Measurements from ENCODE around the gene RHPN2. TPM values are rescaled to one million over a fixed set of nuclear protein-coding genes. Genes with fewer than 3 reads are reported as not detected.
"Not testable (repeated sequence)": the region's sequence is repeated elsewhere in the genome, so short reads cannot be mapped to it uniquely, and the experiment has no call there.

The RHPN2 gene
- total and polyA plus RNA-seq, 2 experiments from 2014 or later: 11.7 to 21.7 TPM

DNA sequence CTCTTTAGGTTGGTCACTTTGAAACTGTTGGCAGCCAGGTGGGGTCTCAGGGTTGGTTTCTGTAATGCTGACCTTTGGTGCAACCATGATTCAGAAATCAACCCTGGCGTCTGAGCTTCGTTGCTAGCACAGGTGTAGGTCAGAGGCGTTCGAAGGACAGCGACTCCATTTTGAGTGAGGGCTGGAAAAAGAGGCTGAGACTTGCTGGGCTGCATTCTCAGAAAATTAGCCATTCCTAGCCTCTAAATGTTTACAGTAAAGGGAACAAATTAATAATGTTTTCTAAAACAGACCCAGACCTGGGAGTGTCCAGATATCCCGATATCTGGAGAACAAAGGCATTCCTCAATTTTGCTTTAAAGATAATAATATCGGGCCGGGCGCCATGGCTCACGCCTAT lies 29.2 kb downstream of the RHPN2 start:
- Histone ChIP-seq H3K36me3 (no peaks in the 10 kb centered on the region), H3K4me3 (no peak overlapping the region), H3K27me3 (no peaks in the 10 kb centered on the region), H3K9me3 (ENCODE audit: low read depth) (no peaks in the 10 kb centered on the region), H3K27ac (no peak overlapping the region), H3K4me1 (ENCODE audit: low read depth) (peaks cover 4% of the 10 kb centered on the region)
- DNase-seq (ENCODE audit: low read depth in 1 of 2, low spot score in 1 of 2): no peak
- TF ChIP-seq, protein P1, sequence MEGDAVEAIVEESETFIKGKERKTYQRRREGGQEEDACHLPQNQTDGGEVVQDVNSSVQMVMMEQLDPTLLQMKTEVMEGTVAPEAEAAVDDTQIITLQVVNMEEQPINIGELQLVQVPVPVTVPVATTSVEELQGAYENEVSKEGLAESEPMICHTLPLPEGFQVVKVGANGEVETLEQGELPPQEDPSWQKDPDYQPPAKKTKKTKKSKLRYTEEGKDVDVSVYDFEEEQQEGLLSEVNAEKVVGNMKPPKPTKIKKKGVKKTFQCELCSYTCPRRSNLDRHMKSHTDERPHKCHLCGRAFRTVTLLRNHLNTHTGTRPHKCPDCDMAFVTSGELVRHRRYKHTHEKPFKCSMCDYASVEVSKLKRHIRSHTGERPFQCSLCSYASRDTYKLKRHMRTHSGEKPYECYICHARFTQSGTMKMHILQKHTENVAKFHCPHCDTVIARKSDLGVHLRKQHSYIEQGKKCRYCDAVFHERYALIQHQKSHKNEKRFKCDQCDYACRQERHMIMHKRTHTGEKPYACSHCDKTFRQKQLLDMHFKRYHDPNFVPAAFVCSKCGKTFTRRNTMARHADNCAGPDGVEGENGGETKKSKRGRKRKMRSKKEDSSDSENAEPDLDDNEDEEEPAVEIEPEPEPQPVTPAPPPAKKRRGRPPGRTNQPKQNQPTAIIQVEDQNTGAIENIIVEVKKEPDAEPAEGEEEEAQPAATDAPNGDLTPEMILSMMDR (IDR thresholded peaks at IDR 0.05; ENCODE audit: low read depth, low read length): no peak

- H3K9me3 ChIP-seq (ENCODE audit: low read depth): no peaks in the 10 kb centered on the region
- no peak overlapping the region for H3K27ac ChIP-seq
- no peaks in the 10 kb centered on the region for H3K27me3 ChIP-seq
- no peak overlapping the region for H3K4me3 ChIP-seq
- H3K36me3 ChIP-seq: no peaks in the 10 kb centered on the region
- no peaks in the 10 kb centered on the region for H3K4me1 ChIP-seq (ENCODE audit: low read depth)
- DNase-seq (ENCODE audit: low read depth in 1 of 2, low spot score in 1 of 2): no peak
- TF ChIP-seq, protein P1 (IDR thresholded peaks at IDR 0.05; ENCODE audit: low read depth, low read length): no peak
Measured at GRCh38 chr19:33032218-33032781, 32.4 kb downstream of the RHPN2 start.

DNA sequence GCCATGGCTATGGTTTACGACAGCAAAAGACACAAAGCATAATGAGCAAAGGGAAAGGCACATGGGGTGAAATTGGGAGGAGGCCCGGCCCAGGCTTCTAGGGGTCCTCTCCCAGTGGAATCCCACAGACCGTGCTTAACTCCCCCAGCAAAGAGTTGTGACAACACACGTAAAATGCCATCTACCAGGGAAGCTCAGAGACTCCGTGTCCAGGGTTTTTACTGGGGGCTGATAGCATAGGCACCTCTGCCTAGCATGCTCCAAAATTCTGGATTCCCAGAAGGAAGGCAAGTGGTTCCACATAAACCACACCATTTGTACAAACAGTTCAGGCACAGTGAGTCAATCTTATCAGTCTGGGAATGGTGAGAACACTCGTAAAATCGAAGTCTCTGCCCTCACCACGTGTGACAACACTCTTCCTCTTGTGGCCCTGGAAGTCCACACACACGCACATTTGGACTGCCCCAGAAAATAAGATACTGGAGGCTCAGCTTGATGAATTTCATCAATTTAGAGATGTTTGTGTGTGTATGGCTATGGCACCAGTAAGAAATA lies 34.9 kb downstream of the RHPN2 start:
- Histone ChIP-seq H3K27ac (no peak overlapping the region), H3K4me3 (no peak overlapping the region), H3K36me3 (no peaks in the 10 kb centered on the region), H3K9me3 (ENCODE audit: low read depth) (no peaks in the 10 kb centered on the region), H3K27me3 (no peaks in the 10 kb centered on the region), H3K4me1 (ENCODE audit: low read depth) (no peaks in the 10 kb centered on the region)
- no peak for DNase-seq (ENCODE audit: low read depth in 1 of 2, low spot score in 1 of 2)
- TF ChIP-seq, protein P1 (IDR thresholded peaks at IDR 0.05; ENCODE audit: low read depth, low read length): no peak

DNA sequence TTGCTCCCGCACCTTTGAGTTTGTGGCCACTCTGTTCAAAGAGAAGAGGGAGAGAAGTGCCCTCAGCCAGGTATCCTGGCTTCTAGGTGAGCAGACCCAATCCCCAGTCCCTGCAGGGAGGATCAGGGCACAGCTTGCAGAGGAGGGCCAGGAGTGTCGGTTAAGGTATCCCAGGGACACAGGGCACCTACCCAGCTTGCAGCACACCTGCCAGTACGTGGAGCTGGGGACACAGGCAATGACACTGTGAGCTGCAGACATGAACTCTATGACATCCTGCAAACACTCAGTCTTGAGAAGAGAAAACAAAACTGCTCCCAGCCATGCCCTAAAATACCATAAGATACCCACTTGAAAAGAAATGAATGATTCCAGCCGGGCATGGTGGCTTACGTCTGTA lies 38.1 kb downstream of the RHPN2 start:
- H3K9me3 ChIP-seq (ENCODE audit: low read depth); H3K36me3 ChIP-seq; H3K27me3 ChIP-seq; H3K4me3 ChIP-seq; H3K4me1 ChIP-seq (ENCODE audit: low read depth); DNase-seq (ENCODE audit: low read depth in 1 of 2, low spot score in 1 of 2); H3K27ac ChIP-seq: not testable (repeated sequence)

DNA sequence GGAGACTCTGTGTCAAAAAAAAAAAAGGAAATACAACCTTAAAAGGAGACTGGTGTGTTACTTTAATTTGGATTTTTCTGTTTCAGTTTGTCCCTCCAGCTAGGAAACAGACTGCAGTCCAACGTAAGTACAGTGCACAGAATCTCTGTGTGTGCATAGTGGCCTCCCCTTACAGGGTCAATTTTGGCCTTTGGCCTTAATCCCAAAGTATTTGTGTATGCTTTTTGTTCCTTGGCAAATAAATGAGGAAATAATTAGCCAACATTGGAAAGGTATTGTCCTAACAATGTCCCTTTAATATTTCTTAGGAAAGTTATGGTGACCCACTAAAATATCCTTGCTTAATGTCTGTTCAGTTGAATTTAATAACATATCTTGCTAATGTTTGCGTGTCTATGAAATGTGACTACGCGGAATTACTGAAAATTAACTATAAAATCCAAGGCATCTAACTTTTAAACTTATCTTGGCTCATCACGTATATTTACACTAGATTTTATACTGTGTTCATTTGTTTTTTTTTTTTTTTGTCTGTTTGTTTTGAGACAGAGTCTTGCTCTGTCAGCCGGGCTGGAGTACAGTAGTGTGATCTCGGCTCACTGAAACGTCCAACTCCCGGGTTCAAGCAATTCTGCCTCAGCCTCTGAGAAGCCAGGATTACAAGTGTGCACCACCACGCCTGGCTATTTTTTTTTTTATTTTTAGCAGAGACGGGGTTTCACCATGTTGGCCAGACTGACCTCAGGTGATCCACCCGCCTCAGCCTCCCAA lies 39.0 kb downstream of the RHPN2 start:
- not testable (repeated sequence) for DNase-seq (ENCODE audit: low read depth in 1 of 2, low spot score in 1 of 2); H3K9me3 ChIP-seq (ENCODE audit: low read depth); H3K4me3 ChIP-seq; H3K27me3 ChIP-seq; H3K36me3 ChIP-seq; H3K27ac ChIP-seq; H3K4me1 ChIP-seq (ENCODE audit: low read depth)

- H3K9me3 ChIP-seq (ENCODE audit: low read depth): no peaks in the 10 kb centered on the region
- no peak for DNase-seq (ENCODE audit: low read depth in 1 of 2, low spot score in 1 of 2)
- TF ChIP-seq, protein P1 (IDR thresholded peaks at IDR 0.05; ENCODE audit: low read depth, low read length): no peak
Measured at GRCh38 chr19:33024398-33024797, 40.3 kb downstream of the RHPN2 start.

More at GRCh38 chr19:33024398-33024797, 40.3 kb downstream of the RHPN2 start:
- Histone ChIP-seq H3K4me3 (no peak overlapping the region), H3K4me1 (ENCODE audit: low read depth) (no peaks in the 10 kb centered on the region), H3K27ac (no peak overlapping the region), H3K36me3 (no peaks in the 10 kb centered on the region), H3K27me3 (no peaks in the 10 kb centered on the region)
